BE2C (cell line): Measurements from ENCODE around the gene TIMP2.

Source experiments
- DNase-seq: peaks from one replicate; pipeline ENCODE4 v3.0.0-alpha.2; 2020
- H3K27me3 ChIP-seq: fragments of 250-450 bp; sonication (Bioruptor Pico); 2 replicates; pipeline ENCODE4 v1.5.1; 2020; ENCODE audit warnings: mild to moderate bottlenecking
- H3K36me3 ChIP-seq: fragments of 250-450 bp; sonication (Bioruptor Pico); 2 replicates; pipeline ENCODE4 v1.5.1; 2020; ENCODE audit warnings: mild to moderate bottlenecking
- H3K4me1 ChIP-seq: fragments of 250-450 bp; sonication (Bioruptor Pico); 2 replicates; pipeline ENCODE4 v1.5.1; 2020
- H3K4me3 ChIP-seq: 2 replicates; pipeline ENCODE4 v1.5.1; 2011; ENCODE audit warnings: low read depth, low read length
- H3K9me3 ChIP-seq: fragments of 250-450 bp; sonication (Bioruptor Pico); 2 replicates; pipeline ENCODE4 v1.5.1; 2020
- TF ChIP-seq, protein P1 (sequence below): IDR thresholded peaks from 2 replicates; pipeline ENCODE4 v1.5.1; 2012; ENCODE audit warnings: mild to moderate bottlenecking, low read depth, low read length

The TIMP2 gene

GRCh38 chr17:78929908-78930775, 5.0 kb upstream of the TIMP2 start:
- H3K4me1 ChIP-seq: peaks cover 18% of the 10 kb centered on the region
- no peak for DNase-seq
- TF ChIP-seq, protein P1, sequence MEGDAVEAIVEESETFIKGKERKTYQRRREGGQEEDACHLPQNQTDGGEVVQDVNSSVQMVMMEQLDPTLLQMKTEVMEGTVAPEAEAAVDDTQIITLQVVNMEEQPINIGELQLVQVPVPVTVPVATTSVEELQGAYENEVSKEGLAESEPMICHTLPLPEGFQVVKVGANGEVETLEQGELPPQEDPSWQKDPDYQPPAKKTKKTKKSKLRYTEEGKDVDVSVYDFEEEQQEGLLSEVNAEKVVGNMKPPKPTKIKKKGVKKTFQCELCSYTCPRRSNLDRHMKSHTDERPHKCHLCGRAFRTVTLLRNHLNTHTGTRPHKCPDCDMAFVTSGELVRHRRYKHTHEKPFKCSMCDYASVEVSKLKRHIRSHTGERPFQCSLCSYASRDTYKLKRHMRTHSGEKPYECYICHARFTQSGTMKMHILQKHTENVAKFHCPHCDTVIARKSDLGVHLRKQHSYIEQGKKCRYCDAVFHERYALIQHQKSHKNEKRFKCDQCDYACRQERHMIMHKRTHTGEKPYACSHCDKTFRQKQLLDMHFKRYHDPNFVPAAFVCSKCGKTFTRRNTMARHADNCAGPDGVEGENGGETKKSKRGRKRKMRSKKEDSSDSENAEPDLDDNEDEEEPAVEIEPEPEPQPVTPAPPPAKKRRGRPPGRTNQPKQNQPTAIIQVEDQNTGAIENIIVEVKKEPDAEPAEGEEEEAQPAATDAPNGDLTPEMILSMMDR: no peak
- no peaks in the 10 kb centered on the region for H3K27me3 ChIP-seq
- H3K9me3 ChIP-seq: no peaks in the 10 kb centered on the region
- no peaks in the 10 kb centered on the region for H3K36me3 ChIP-seq
- no peak overlapping the region for H3K4me3 ChIP-seq

DNA sequence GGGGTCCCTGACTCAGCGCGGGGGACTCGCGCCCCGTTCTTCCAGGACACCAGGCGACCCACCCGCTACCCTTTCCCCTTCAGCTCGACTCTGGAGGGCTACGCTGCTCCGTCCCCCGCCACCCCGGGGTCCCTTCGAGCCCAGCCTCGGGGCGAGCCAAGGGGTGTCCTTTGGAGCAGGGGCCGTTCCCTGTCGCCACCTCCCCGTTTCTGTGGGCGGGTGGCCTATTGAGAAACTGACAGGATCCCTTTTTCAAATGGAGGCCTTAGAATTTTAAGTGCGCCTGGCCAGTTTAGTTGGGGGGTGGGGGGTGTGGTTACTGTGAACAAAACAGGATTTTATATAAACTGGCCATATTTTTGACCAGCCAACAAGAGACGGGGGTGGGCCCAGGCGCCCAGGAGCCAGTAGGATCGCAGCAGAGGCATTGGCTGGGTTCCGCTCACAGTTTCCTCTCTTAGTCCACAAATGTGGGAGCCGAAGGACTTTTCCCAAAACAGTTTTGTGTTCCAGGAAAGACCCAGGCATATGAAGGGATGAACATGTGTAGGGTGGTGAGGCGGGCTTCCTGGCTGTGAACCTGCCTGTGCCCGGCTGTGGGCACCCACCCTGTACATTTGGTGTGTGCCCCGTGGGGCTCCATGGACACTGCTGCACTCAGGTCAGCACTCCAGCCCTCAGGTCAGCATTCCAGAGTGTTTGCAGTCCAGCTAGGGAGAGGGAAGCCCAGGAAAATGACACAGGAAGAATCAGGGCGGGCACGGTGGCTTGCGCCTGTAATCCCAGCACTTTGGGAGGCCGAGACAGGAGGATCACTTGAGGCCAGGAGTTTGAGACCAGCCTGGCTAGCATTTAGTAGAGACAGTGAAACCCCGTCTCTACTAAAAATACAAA, 722 bp upstream of the TIMP2 start:
- H3K27me3 ChIP-seq: no peaks in the 10 kb centered on the region
- H3K4me1 ChIP-seq: peaks cover 8% of the 10 kb centered on the region
- H3K36me3 ChIP-seq: no peaks in the 10 kb centered on the region
- no peaks in the 10 kb centered on the region for H3K9me3 ChIP-seq
- peak overlapping the region; percentile 54 for H3K4me3 ChIP-seq
- no peak for DNase-seq
- TF ChIP-seq, protein P1: no peak

GRCh38 chr17:78924481-78925151, 571 bp downstream of the TIMP2 start:
- DNase-seq: no peak
- TF ChIP-seq, protein P1: no peak
- Histone ChIP-seq H3K36me3 (no peaks in the 10 kb centered on the region), H3K27me3 (no peaks in the 10 kb centered on the region), H3K4me1 (peaks cover 12% of the 10 kb centered on the region), H3K9me3 (no peaks in the 10 kb centered on the region), H3K4me3 (peak overlapping the region; percentile 61)

DNA sequence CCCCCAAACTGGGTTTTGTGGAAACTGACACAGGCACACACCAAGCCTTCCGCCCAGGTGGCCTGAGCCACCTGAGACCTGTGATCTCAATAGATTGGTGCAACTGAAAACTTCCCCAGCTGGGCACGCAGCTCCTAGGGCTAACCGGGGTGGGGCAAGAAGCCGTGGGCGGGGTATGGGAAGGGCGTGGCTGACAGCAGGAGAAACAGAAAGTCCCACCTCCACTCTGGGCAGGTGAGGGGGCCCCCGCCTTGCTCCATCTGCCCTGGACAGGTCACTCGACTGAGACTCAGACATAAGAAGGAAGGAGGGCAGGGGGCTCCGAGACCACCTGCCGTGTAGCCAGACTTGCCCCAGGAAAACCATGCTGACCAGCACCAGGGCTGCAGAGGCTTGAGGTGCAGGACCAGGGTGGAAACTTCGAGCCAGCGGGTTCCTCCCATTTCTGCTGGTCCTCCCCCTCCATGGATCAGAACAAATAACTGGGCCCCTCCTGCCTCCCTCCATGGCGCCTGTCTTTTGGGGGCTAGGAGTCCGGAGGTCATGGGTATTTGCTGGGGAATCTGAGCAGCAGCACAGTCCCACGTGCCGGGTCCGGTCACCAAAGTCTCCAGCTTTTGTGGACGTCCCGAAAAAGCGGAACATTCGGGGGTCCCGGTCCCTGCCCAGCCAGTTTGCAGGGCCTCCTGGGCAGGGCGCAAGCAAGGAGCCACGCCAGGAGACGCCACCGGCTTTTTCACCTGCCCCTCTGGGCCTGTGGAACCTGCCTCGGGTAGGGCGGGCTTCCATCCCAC, 1.3 kb downstream of the TIMP2 start:
- Histone ChIP-seq H3K27me3 (no peaks in the 10 kb centered on the region), H3K36me3 (no peaks in the 10 kb centered on the region), H3K4me3 (peak overlapping the region; percentile 61), H3K4me1 (peaks cover 12% of the 10 kb centered on the region), H3K9me3 (no peaks in the 10 kb centered on the region)
- no peak for DNase-seq
- TF ChIP-seq, protein P1: no peak

GRCh38 chr17:78922816-78923498, 2.2 kb downstream of the TIMP2 start:
- no peaks in the 10 kb centered on the region for H3K9me3 ChIP-seq
- no peak for DNase-seq
- H3K4me3 ChIP-seq: no peak overlapping the region
- TF ChIP-seq, protein P1: no peak
- H3K27me3 ChIP-seq: no peaks in the 10 kb centered on the region
- no peaks in the 10 kb centered on the region for H3K36me3 ChIP-seq
- H3K4me1 ChIP-seq: peaks cover 12% of the 10 kb centered on the region
